22Rv1 (cell line): ENCODE data around the gene CRYBB3.

ENCODE experiments used
- ZFX ChIP-seq: fragments of 450-650 bp; IDR thresholded peaks from 2 replicates; pipeline ENCODE4 v1.6.1; 2017; ENCODE audit warnings: antibody characterized with exemption, borderline replicate concordance
- TF ChIP-seq, protein P1 (sequence below): fragments of 450-650 bp; IDR thresholded peaks from 2 replicates; pipeline ENCODE4 v1.5.1; 2017; ENCODE audit warnings: mild to moderate bottlenecking

- TF ChIP-seq, protein P1, sequence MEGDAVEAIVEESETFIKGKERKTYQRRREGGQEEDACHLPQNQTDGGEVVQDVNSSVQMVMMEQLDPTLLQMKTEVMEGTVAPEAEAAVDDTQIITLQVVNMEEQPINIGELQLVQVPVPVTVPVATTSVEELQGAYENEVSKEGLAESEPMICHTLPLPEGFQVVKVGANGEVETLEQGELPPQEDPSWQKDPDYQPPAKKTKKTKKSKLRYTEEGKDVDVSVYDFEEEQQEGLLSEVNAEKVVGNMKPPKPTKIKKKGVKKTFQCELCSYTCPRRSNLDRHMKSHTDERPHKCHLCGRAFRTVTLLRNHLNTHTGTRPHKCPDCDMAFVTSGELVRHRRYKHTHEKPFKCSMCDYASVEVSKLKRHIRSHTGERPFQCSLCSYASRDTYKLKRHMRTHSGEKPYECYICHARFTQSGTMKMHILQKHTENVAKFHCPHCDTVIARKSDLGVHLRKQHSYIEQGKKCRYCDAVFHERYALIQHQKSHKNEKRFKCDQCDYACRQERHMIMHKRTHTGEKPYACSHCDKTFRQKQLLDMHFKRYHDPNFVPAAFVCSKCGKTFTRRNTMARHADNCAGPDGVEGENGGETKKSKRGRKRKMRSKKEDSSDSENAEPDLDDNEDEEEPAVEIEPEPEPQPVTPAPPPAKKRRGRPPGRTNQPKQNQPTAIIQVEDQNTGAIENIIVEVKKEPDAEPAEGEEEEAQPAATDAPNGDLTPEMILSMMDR: no peak
- no peak for TF ChIP-seq ZFX
Observed at GRCh38 chr22:25210793-25211192, 11.1 kb downstream of the CRYBB3 start.
